ENCODE data around the gene MFSD6.
A peak's percentile ranks its signal among the peaks of the same experiment; 100 is the strongest.

MFSD6 gene

GRCh38 chr2:190431907-190432306, 23.8 kb downstream of the MFSD6 start:
- peaks cover 0 to 5% (median 0%) of the 10 kb centered on the region in 5 experiments for H3K9me3 ChIP-seq (ENCODE audit: control extremely low read depth in 1 of 5, control insufficient read depth in 4 of 5, insufficient read depth in 2 of 5, low read depth in 1 of 5, low read length in 4 of 5)
- peaks cover 4 to 44% (median 25%) of the 10 kb centered on the region in 4 experiments for H3K4me1 ChIP-seq (ENCODE audit: control extremely low read depth in 1 of 4, control insufficient read depth in 4 of 4, insufficient read depth in 4 of 4, low read length in 3 of 4)
- peaks cover 7 to 19% (median 10%) of the 10 kb centered on the region in 4 experiments for H3K36me3 ChIP-seq (ENCODE audit: control insufficient read depth in 4 of 4, insufficient read depth in 4 of 4, low read length in 3 of 4)
- H3K4me3 ChIP-seq (ENCODE audit: control insufficient read depth in 1 of 7, extremely low read depth in 1 of 7, insufficient read depth in 4 of 7, low read depth in 2 of 7, low read length in 6 of 7), result peak overlapping the region in 1 of 7 experiments; percentile 30
- CTCF ChIA-PET, result interaction anchor here (1.5 to 2.0 kb wide), 2 partner anchors 15 to 36 kb away, joined by 3 to 6 read pairs; no protein-coding TSS in a partner anchor
- peak overlapping the region in 1 of 2 experiments; percentile 32 for H3K27ac ChIP-seq (ENCODE audit: insufficient read depth in 1 of 2, low read depth in 1 of 2, low read length in 2 of 2, poor library complexity in 1 of 2, severe bottlenecking in 2 of 2)
- DNase-seq, result peak in 2 of 3 donors; percentile 30 to 41
- H3K27me3 ChIP-seq (replicated peaks in 2 of 5; ENCODE audit: control insufficient read depth in 4 of 5, insufficient read depth in 5 of 5, low read length in 4 of 5), result no peaks in the 10 kb centered on the region
- POLR2A ChIA-PET, result no interaction called here

- no peak overlapping the region for H3K27ac ChIP-seq (ENCODE audit: insufficient read depth in 1 of 2, low read depth in 1 of 2, low read length in 2 of 2, poor library complexity in 1 of 2, severe bottlenecking in 2 of 2)
- H3K36me3 ChIP-seq (ENCODE audit: control insufficient read depth in 4 of 4, insufficient read depth in 4 of 4, low read length in 3 of 4), result peaks cover 8 to 20% (median 12%) of the 10 kb centered on the region in 4 experiments
- H3K4me3 ChIP-seq (ENCODE audit: control insufficient read depth in 1 of 7, extremely low read depth in 1 of 7, insufficient read depth in 4 of 7, low read depth in 2 of 7, low read length in 6 of 7), result no peak overlapping the region
- peaks cover 4 to 45% (median 25%) of the 10 kb centered on the region in 4 experiments for H3K4me1 ChIP-seq (ENCODE audit: control extremely low read depth in 1 of 4, control insufficient read depth in 4 of 4, insufficient read depth in 4 of 4, low read length in 3 of 4)
- ChIA-PET CTCF (interaction anchor here (0.7 to 2.0 kb wide), 6 partner anchors 9 to 50 kb away, joined by 3 to 7 read pairs (median 4); no protein-coding TSS in a partner anchor), POLR2A (interaction anchor here (0.8 to 1.0 kb wide), 2 partner anchors 25 to 86 kb away, joined by 3 read pairs; no protein-coding TSS in a partner anchor)
- peaks cover 0 to 5% (median 0%) of the 10 kb centered on the region in 5 experiments for H3K9me3 ChIP-seq (ENCODE audit: control extremely low read depth in 1 of 5, control insufficient read depth in 4 of 5, insufficient read depth in 2 of 5, low read depth in 1 of 5, low read length in 4 of 5)
- 86% methylated on average over 2 of the region's 5 CpGs for WGBS (ENCODE audit: insufficient coverage)
- DNase-seq, result no peak
- no peaks in the 10 kb centered on the region for H3K27me3 ChIP-seq (replicated peaks in 2 of 5; ENCODE audit: control insufficient read depth in 4 of 5, insufficient read depth in 5 of 5, low read length in 4 of 5)
Measured at GRCh38 chr2:190432567-190433231, 24.5 kb downstream of the MFSD6 start.

- WGBS (ENCODE audit: insufficient coverage), result 100% methylated on average over 1 of the region's 2 CpGs
- Histone ChIP-seq H3K4me3 (ENCODE audit: control insufficient read depth in 1 of 7, extremely low read depth in 1 of 7, insufficient read depth in 4 of 7, low read depth in 2 of 7, low read length in 6 of 7) (no peak overlapping the region), H3K4me1 (ENCODE audit: control extremely low read depth in 1 of 4, control insufficient read depth in 4 of 4, insufficient read depth in 4 of 4, low read length in 3 of 4) (peaks cover 4 to 45% (median 25%) of the 10 kb centered on the region in 4 experiments), H3K27ac (ENCODE audit: insufficient read depth in 1 of 2, low read depth in 1 of 2, low read length in 2 of 2, poor library complexity in 1 of 2, severe bottlenecking in 2 of 2) (no peak overlapping the region), H3K36me3 (ENCODE audit: control insufficient read depth in 4 of 4, insufficient read depth in 4 of 4, low read length in 3 of 4) (peaks cover 12 to 28% (median 16%) of the 10 kb centered on the region in 4 experiments), H3K27me3 (replicated peaks in 2 of 5; ENCODE audit: control insufficient read depth in 4 of 5, insufficient read depth in 5 of 5, low read length in 4 of 5) (no peaks in the 10 kb centered on the region), H3K9me3 (ENCODE audit: control extremely low read depth in 1 of 5, control insufficient read depth in 4 of 5, insufficient read depth in 2 of 5, low read depth in 1 of 5, low read length in 4 of 5) (peaks cover 0 to 2% (median 0%) of the 10 kb centered on the region in 5 experiments)
- ChIA-PET POLR2A (interaction anchor here (0.9 kb wide), 1 partner anchor 28 kb away, joined by 3 read pairs; no protein-coding TSS in a partner anchor), CTCF (interaction anchor here (1.3 to 2.8 kb wide), 3 partner anchors 10 to 44 kb away, joined by 3 to 12 read pairs (median 4); no protein-coding TSS in a partner anchor)
- DNase-seq, result peak in 2 of 3 donors; percentile 83 to 89
Measured at GRCh38 chr2:190435031-190435670, 27.0 kb downstream of the MFSD6 start.

GRCh38 chr2:190436557-190436956, 28.4 kb downstream of the MFSD6 start:
- no peaks in the 10 kb centered on the region for H3K27me3 ChIP-seq (replicated peaks in 2 of 5; ENCODE audit: control insufficient read depth in 4 of 5, insufficient read depth in 5 of 5, low read length in 4 of 5)
- no peak overlapping the region for H3K4me3 ChIP-seq (ENCODE audit: control insufficient read depth in 1 of 7, extremely low read depth in 1 of 7, insufficient read depth in 4 of 7, low read depth in 2 of 7, low read length in 6 of 7)
- peaks cover 4 to 43% (median 24%) of the 10 kb centered on the region in 4 experiments for H3K4me1 ChIP-seq (ENCODE audit: control extremely low read depth in 1 of 4, control insufficient read depth in 4 of 4, insufficient read depth in 4 of 4, low read length in 3 of 4)
- ChIA-PET POLR2A (no interaction called here), CTCF (interaction anchor here (1.4 to 2.8 kb wide), 3 partner anchors 11 to 45 kb away, joined by 3 to 12 read pairs (median 3); no protein-coding TSS in a partner anchor)
- DNase-seq, result peak in 2 of 3 donors; percentile 70 to 73
- H3K27ac ChIP-seq (ENCODE audit: insufficient read depth in 1 of 2, low read depth in 1 of 2, low read length in 2 of 2, poor library complexity in 1 of 2, severe bottlenecking in 2 of 2), result no peak overlapping the region
- H3K36me3 ChIP-seq (ENCODE audit: control insufficient read depth in 4 of 4, insufficient read depth in 4 of 4, low read length in 3 of 4), result peaks cover 12 to 28% (median 17%) of the 10 kb centered on the region in 4 experiments
- peaks cover 0 to 2% (median 0%) of the 10 kb centered on the region in 5 experiments for H3K9me3 ChIP-seq (ENCODE audit: control extremely low read depth in 1 of 5, control insufficient read depth in 4 of 5, insufficient read depth in 2 of 5, low read depth in 1 of 5, low read length in 4 of 5)
- WGBS (ENCODE audit: insufficient coverage), result 97% methylated on average over 5 of the region's 5 CpGs

GRCh38 chr2:190440113-190440512, 32.0 kb downstream of the MFSD6 start:
- Histone ChIP-seq H3K27ac (ENCODE audit: insufficient read depth in 1 of 2, low read depth in 1 of 2, low read length in 2 of 2, poor library complexity in 1 of 2, severe bottlenecking in 2 of 2) (no peak overlapping the region), H3K36me3 (ENCODE audit: control insufficient read depth in 4 of 4, insufficient read depth in 4 of 4, low read length in 3 of 4) (peaks cover 12 to 28% (median 17%) of the 10 kb centered on the region in 4 experiments), H3K4me3 (ENCODE audit: control insufficient read depth in 1 of 7, extremely low read depth in 1 of 7, insufficient read depth in 4 of 7, low read depth in 2 of 7, low read length in 6 of 7) (no peak overlapping the region), H3K4me1 (ENCODE audit: control extremely low read depth in 1 of 4, control insufficient read depth in 4 of 4, insufficient read depth in 4 of 4, low read length in 3 of 4) (peaks cover 4 to 17% (median 12%) of the 10 kb centered on the region in 4 experiments), H3K9me3 (ENCODE audit: control extremely low read depth in 1 of 5, control insufficient read depth in 4 of 5, insufficient read depth in 2 of 5, low read depth in 1 of 5, low read length in 4 of 5) (peaks cover 0 to 2% (median 0%) of the 10 kb centered on the region in 5 experiments), H3K27me3 (replicated peaks in 2 of 5; ENCODE audit: control insufficient read depth in 4 of 5, insufficient read depth in 5 of 5, low read length in 4 of 5) (no peaks in the 10 kb centered on the region)
- ChIA-PET POLR2A (interaction anchor here (0.6 kb wide), 1 partner anchor 11 kb away, joined by 3 read pairs; no protein-coding TSS in a partner anchor), CTCF (interaction anchor here (2.7 kb wide), 1 partner anchor 20 kb away, joined by 13 read pairs; no protein-coding TSS in a partner anchor)
- no peak for DNase-seq

- H3K9me3 ChIP-seq (ENCODE audit: control extremely low read depth in 1 of 5, control insufficient read depth in 4 of 5, insufficient read depth in 2 of 5, low read depth in 1 of 5, low read length in 4 of 5), result peaks cover 0 to 2% (median 0%) of the 10 kb centered on the region in 5 experiments
- POLR2A ChIA-PET, result no interaction called here
- DNase-seq, result no peak
- 98% methylated on average over 4 of the region's 4 CpGs for WGBS (ENCODE audit: insufficient coverage)
- H3K27me3 ChIP-seq (replicated peaks in 2 of 5; ENCODE audit: control insufficient read depth in 4 of 5, insufficient read depth in 5 of 5, low read length in 4 of 5), result no peaks in the 10 kb centered on the region
- H3K4me1 ChIP-seq (ENCODE audit: control extremely low read depth in 1 of 4, control insufficient read depth in 4 of 4, insufficient read depth in 4 of 4, low read length in 3 of 4), result peaks cover 0 to 4% (median 2%) of the 10 kb centered on the region in 4 experiments
- no peak overlapping the region for H3K4me3 ChIP-seq (ENCODE audit: control insufficient read depth in 1 of 7, extremely low read depth in 1 of 7, insufficient read depth in 4 of 7, low read depth in 2 of 7, low read length in 6 of 7)
- peaks cover 10 to 23% (median 16%) of the 10 kb centered on the region in 4 experiments for H3K36me3 ChIP-seq (ENCODE audit: control insufficient read depth in 4 of 4, insufficient read depth in 4 of 4, low read length in 3 of 4)
- no peak overlapping the region for H3K27ac ChIP-seq (ENCODE audit: insufficient read depth in 1 of 2, low read depth in 1 of 2, low read length in 2 of 2, poor library complexity in 1 of 2, severe bottlenecking in 2 of 2)
- CTCF ChIA-PET, result interaction anchor here (0.7 to 2.7 kb wide), 6 partner anchors 8 to 39 kb away, joined by 3 to 13 read pairs (median 3); no protein-coding TSS in a partner anchor
Measured at GRCh38 chr2:190441564-190441963, 33.4 kb downstream of the MFSD6 start.
